Body of pancreas (tissue), 4 donors: ENCODE results near the gene LGALS1.

Experiments used
- POLR2A ChIP-seq, 3 donors: fragments of 450-650 bp; IDR thresholded peaks; one replicate each; pipeline ENCODE4 v1.6.1; 2016; ENCODE audit warnings: antibody characterized with exemption in 3 of 3, mild to moderate bottlenecking in 2 of 3
- TF ChIP-seq, protein P1 (sequence below), 7 experiments: fragments of 450-650 bp in 4 of 7; fragments of 200-600 bp in 3 of 7; sonication (generic) in 3 of 7; IDR thresholded peaks; one replicate each; pipeline ENCODE4 v1.5.1; 2016 to 2019; ENCODE audit warnings: antibody characterized with exemption in 7 of 7

DNA sequence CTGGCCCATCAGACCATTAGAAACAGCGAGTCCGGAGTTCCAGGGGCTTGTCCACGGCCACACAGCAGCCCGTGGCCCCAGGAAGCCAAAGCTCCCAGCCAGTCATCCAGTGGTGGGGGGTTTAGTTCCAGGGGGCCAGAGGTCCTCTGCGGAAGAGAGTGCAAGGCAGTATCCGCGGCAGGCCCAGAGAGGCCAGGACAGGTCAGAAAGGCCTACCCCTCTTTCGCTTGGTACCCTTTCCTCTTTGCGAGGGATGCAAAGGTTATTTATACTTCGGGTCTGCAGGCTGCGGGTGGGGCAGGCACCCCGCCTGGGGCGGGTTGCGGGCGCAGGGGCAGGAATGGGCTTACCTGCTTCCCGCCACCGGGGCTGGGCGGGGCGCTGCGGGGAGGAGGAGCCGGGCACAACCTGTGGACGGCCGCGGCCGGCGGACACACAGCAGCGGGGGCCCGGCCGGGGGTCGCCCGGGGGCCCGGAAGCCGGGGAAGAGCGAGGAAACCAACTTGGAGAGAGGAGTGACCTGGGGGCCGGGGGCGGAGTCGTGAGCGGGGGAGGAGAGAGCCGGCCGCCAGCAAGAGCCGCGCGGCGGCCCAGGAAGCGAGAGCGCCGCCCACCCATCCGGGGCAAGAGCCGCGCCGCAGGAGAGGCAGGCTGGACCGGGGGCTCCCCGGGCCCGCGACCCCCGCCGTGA, 36.2 kb upstream of the LGALS1 start, which contains the start of gene SH3BP1:
- TF ChIP-seq POLR2A (IDR thresholded peaks at IDR 0.05) = peak in 1 of 3 donors; percentile 11
- TF ChIP-seq, protein P1, sequence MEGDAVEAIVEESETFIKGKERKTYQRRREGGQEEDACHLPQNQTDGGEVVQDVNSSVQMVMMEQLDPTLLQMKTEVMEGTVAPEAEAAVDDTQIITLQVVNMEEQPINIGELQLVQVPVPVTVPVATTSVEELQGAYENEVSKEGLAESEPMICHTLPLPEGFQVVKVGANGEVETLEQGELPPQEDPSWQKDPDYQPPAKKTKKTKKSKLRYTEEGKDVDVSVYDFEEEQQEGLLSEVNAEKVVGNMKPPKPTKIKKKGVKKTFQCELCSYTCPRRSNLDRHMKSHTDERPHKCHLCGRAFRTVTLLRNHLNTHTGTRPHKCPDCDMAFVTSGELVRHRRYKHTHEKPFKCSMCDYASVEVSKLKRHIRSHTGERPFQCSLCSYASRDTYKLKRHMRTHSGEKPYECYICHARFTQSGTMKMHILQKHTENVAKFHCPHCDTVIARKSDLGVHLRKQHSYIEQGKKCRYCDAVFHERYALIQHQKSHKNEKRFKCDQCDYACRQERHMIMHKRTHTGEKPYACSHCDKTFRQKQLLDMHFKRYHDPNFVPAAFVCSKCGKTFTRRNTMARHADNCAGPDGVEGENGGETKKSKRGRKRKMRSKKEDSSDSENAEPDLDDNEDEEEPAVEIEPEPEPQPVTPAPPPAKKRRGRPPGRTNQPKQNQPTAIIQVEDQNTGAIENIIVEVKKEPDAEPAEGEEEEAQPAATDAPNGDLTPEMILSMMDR (IDR thresholded peaks at IDR 0.05) = peak in 1 of 7 experiments; percentile 17
